Activated CD4-positive, alpha-beta T cell treated with anti-CD3 and anti-CD28 coated beads, Interleukin-2, amount 50 U/mL, for 4 hours (primary cell): ENCODE results near the gene MUC5B.
"Not testable (repeated sequence)": the region's sequence is repeated elsewhere in the genome, so short reads cannot be mapped to it uniquely, and the experiment has no call there.

ENCODE experiments used
- DNase-seq, 2 experiments: peaks; one replicate each; pipeline ENCODE4 v3.0.0-alpha.2; 2020

The MUC5B gene

GRCh38 chr11:1235306-1235900, 12.5 kb downstream of the MUC5B start:
- no peak for DNase-seq

- no peak for DNase-seq
Observed at GRCh38 chr11:1235901-1236315, 13.0 kb downstream of the MUC5B start.

GRCh38 chr11:1236316-1237127, 13.7 kb downstream of the MUC5B start:
- DNase-seq: no peak

- no peak for DNase-seq
Observed at GRCh38 chr11:1237128-1237580, 14.3 kb downstream of the MUC5B start.

- DNase-seq: no peak
Observed at GRCh38 chr11:1237851-1238250, 15.0 kb downstream of the MUC5B start.

GRCh38 chr11:1238767-1239595, 16.1 kb downstream of the MUC5B start:
- no peak for DNase-seq

GRCh38 chr11:1239596-1240205, 16.8 kb downstream of the MUC5B start:
- no peak for DNase-seq

- DNase-seq: no peak
Observed at GRCh38 chr11:1240771-1241170, 17.9 kb downstream of the MUC5B start.

- DNase-seq: no peak
Observed at GRCh38 chr11:1241706-1242105, 18.8 kb downstream of the MUC5B start.

- DNase-seq: no peak
Observed at GRCh38 chr11:1242289-1242688, 19.4 kb downstream of the MUC5B start.

GRCh38 chr11:1242751-1243150, 19.9 kb downstream of the MUC5B start:
- not testable (repeated sequence) for DNase-seq

- DNase-seq: not testable (repeated sequence)
Observed at GRCh38 chr11:1243521-1243920, 20.7 kb downstream of the MUC5B start.

- not testable (repeated sequence) for DNase-seq
Observed at GRCh38 chr11:1244557-1244956, 21.7 kb downstream of the MUC5B start.

GRCh38 chr11:1245717-1246116, 22.9 kb downstream of the MUC5B start:
- not testable (repeated sequence) for DNase-seq

- DNase-seq: not testable (repeated sequence)
Observed at GRCh38 chr11:1246301-1246700, 23.4 kb downstream of the MUC5B start.

GRCh38 chr11:1247026-1247425, 24.2 kb downstream of the MUC5B start:
- not testable (repeated sequence) for DNase-seq

GRCh38 chr11:1248951-1249350, 26.1 kb downstream of the MUC5B start:
- not testable (repeated sequence) for DNase-seq

- not testable (repeated sequence) for DNase-seq
Observed at GRCh38 chr11:1250411-1250810, 27.5 kb downstream of the MUC5B start.

GRCh38 chr11:1251236-1251770, 28.4 kb downstream of the MUC5B start:
- no peak for DNase-seq

GRCh38 chr11:1252371-1253102, 29.7 kb downstream of the MUC5B start:
- no peak for DNase-seq

- no peak for DNase-seq
Observed at GRCh38 chr11:1253103-1253485, 30.2 kb downstream of the MUC5B start.

- no peak for DNase-seq
Observed at GRCh38 chr11:1254086-1254648, 31.3 kb downstream of the MUC5B start.
